GM12874 (cell line): ENCODE results near the gene SLC19A3.

Source experiments
- TF ChIP-seq, protein P1 (sequence below): IDR thresholded peaks from 2 replicates; pipeline ENCODE4 v1.5.1; 2011; ENCODE audit warnings: low read depth, mild to moderate bottlenecking, control low read depth, low read length, moderate library complexity; ENCODE audit not compliant: insufficient read depth

SLC19A3 gene

DNA sequence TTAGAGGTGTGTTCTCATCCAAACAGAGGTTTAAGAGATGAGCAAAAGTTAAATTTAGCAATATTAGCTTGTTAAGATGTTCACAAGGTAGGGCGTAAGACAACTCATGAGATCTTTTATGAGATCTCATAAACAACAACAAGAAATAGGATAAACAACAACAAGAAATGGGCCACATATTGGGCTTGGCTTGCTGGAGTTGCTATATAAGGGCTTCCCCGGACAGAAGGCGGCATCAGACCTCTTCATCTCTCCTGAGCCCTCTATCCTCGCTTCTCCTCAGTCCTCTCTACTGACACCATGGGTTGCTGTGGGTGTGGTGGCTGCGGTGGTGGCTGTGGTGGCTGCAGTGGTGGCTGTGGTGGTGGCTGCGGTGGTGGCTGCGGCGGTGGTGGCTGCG is 27.8 kb upstream of the SLC19A3 start, which contains the start of gene SCYGR8:
Gene SCYGR8, plus strand, starts transcription at position 301 of the 400 bp plus-strand sequence. Its CDS starts 0 bp downstream, at position 301.
- TF ChIP-seq, protein P1, sequence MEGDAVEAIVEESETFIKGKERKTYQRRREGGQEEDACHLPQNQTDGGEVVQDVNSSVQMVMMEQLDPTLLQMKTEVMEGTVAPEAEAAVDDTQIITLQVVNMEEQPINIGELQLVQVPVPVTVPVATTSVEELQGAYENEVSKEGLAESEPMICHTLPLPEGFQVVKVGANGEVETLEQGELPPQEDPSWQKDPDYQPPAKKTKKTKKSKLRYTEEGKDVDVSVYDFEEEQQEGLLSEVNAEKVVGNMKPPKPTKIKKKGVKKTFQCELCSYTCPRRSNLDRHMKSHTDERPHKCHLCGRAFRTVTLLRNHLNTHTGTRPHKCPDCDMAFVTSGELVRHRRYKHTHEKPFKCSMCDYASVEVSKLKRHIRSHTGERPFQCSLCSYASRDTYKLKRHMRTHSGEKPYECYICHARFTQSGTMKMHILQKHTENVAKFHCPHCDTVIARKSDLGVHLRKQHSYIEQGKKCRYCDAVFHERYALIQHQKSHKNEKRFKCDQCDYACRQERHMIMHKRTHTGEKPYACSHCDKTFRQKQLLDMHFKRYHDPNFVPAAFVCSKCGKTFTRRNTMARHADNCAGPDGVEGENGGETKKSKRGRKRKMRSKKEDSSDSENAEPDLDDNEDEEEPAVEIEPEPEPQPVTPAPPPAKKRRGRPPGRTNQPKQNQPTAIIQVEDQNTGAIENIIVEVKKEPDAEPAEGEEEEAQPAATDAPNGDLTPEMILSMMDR, result no peak

DNA sequence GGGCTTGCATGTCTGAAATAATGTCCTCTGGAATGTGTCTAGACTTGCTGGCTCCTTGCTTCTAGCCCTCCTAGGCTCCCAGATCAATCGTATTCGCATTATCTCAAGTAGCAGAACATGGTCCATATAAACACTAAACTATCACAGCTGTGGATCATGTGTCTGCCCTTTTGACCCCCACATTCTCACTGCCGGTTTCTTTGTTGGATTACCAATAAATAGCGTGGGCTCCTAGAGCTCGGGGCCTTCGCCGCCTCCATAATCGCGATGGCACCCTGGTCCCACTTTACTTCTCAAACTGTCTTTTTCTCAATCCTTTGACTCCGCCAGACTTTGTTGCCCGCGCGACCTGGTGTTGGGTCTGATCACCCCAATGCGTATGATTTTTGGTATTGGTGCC is 21.5 kb upstream of the SLC19A3 start:
- TF ChIP-seq, protein P1, result no peak

DNA sequence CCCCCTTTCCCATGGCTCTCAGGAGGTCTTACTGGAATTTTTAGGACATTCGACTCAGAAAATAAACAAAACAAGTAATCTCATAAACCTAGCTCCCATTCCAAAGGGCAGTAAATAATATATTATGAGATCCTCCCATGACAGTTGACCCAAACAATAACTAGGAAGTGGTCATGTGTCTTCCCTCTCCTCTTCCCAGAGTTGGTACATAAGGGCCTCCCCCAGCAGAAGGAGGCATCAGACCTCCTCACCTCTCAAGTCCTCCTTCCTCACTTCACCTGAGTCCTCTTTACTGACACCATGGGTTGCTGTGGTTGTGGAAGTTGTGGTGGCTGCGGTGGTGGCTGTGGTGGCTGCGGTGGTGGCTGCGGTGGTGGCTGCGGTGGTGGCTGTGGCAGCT is 10.2 kb upstream of the SLC19A3 start, which contains the start of gene SCYGR7:
Gene SCYGR7, plus strand, starts transcription at position 301 of the 400 bp plus-strand sequence. Its CDS starts 0 bp downstream, at position 301.
- TF ChIP-seq, protein P1, result no peak

DNA sequence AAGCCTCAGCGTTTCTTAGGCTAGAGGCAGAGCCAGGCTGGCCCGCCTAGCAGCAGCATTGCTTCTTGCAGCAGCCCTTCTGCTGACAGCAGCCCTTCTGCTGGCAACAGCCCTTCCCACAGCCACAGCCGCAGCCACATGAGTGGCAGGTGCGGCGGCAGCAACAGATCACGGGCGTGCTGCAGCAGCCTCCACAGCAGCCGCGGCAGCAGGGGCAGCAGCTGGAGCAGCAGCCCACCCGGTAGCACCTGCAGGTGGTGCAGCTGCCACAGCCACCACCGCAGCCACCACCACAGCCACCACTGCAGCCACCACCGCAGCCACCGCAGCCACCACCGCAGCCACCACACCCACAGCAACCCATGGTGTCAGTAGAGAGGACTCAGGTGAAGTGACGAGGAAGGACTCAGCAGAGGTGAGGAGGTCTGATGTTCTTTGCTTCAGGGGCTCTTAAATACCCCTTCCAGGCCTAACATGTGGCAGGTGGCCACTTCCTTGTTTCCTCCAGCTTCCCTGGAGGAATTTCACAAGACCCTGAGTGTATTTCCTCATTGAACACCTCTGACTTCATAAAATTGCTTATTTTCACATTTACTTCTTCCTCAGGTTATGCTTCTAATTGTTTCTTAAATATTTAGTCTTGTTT is 6.7 kb upstream of the SLC19A3 start, which contains the start of gene SCYGR6:
Gene SCYGR6, minus strand, starts transcription at position 364 of the 646 bp plus-strand sequence. Its CDS starts 0 bp downstream, at position 364.
- TF ChIP-seq, protein P1, result no peak

DNA sequence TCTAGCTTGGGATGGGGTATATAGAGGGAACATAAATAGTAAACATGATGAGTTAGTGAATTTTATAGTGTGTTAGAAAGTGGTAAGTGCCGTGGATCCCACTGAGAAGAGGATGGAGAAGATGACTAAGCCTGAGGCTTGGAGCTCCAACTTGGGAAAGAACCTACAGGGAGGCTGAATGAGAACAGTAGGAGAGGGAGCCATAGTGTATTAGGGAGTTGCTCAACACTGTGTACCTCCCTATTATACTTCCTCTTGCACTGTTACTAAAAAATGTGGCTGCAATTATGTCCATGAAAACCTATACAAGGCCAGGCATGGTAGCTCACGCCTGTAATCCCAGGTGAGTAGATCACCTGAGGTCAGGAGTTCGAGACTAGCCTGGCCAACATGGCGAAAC is 2.9 kb upstream of the SLC19A3 start:
- TF ChIP-seq, protein P1, result no peak

DNA sequence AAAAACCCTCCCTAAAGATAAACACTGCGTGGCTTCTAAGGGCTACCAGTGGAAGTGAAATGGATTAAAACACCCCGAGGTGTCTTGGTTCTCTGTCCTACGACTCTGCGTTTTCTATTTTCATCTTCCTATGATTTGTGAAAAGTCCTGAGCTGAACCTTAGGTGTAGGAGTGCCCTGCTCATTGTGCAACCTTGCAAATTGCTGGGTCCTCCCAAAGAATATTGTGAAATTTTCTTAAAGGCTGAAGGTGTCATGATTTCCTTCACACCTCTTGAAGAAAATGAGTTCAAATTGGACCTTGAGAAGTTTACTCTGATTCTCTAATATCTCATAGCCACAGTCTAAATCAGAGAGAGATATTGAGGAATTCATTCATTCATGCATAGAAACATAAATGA is 1.8 kb upstream of the SLC19A3 start:
- TF ChIP-seq, protein P1, result no peak

DNA sequence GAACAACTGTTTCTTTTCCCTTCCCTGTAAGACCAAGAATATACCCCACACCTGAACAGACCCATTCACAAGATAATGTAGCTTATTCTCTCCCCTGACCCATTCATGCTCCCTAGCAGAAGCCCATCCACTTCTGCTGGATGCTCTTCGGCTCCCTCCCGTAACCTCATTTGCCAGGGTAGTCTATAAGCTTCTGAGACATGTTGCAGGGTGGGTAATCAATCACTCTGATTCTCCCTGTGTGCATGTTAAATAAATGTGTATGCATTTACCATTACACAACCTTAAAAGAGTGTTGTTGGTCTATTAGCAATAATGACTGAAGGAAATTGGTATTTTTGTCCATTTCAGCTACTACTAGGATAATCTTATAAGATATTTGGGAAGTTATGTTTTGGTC is 1.3 kb downstream of the SLC19A3 start:
- TF ChIP-seq, protein P1, result no peak
